GM19452 (cell line): ENCODE data around the gene YRDC.
A peak's percentile ranks its signal among the peaks of the same experiment; 100 is the strongest.

Experiments
- ATAC-seq: cut with Tn5 transposase; IDR thresholded peaks from one replicate; pipeline ENCODE4 v1.9.1; 2021; ENCODE audit not compliant: unreplicated experiment

Gene YRDC

GRCh38 chr1:37822906-37823815 is 15.2 kb upstream of the YRDC start:
- ATAC-seq: no peak

- ATAC-seq: no peak
Observed at GRCh38 chr1:37821481-37821880, 13.5 kb upstream of the YRDC start.

- ATAC-seq: no peak
Observed at GRCh38 chr1:37817481-37817880, 9.5 kb upstream of the YRDC start.

GRCh38 chr1:37814252-37814651 is 6.2 kb upstream of the YRDC start:
- ATAC-seq: no peak

GRCh38 chr1:37813529-37814145 is 5.6 kb upstream of the YRDC start:
- no peak for ATAC-seq

- ATAC-seq: no peak
Observed at GRCh38 chr1:37811027-37811655, 3.1 kb upstream of the YRDC start.

GRCh38 chr1:37809942-37810341 is 1.9 kb upstream of the YRDC start:
- ATAC-seq: no peak

- peak; percentile 28 for ATAC-seq
Observed at GRCh38 chr1:37808369-37809319, 636 bp upstream of the YRDC start.

- no peak for ATAC-seq
Observed at GRCh38 chr1:37807220-37807554, 821 bp downstream of the YRDC start.

- ATAC-seq: no peak
Observed at GRCh38 chr1:37802439-37802838, 5.6 kb downstream of the YRDC start.

GRCh38 chr1:37797750-37798345 is 10.2 kb downstream of the YRDC start:
- ATAC-seq: no peak

GRCh38 chr1:37795340-37796125 is 12.5 kb downstream of the YRDC start:
- no peak for ATAC-seq

- no peak for ATAC-seq
Observed at GRCh38 chr1:37794372-37795339, 13.4 kb downstream of the YRDC start.

- peak; percentile 62 for ATAC-seq
Observed at GRCh38 chr1:37793773-37794371, 14.1 kb downstream of the YRDC start, which contains the start of gene MANEAL. Gene MANEAL, plus strand, starts transcription at chr1:37793847. Its CDS starts 336 bp downstream, at chr1:37794183.

- ATAC-seq: no peak
Observed at GRCh38 chr1:37792943-37793686, 14.9 kb downstream of the YRDC start.

GRCh38 chr1:37782491-37782890 is 25.5 kb downstream of the YRDC start:
- ATAC-seq: no peak

- no peak for ATAC-seq
Observed at GRCh38 chr1:37778654-37779053, 29.4 kb downstream of the YRDC start.
